ENCODE results near the gene ABO.

Gene ABO

DNA sequence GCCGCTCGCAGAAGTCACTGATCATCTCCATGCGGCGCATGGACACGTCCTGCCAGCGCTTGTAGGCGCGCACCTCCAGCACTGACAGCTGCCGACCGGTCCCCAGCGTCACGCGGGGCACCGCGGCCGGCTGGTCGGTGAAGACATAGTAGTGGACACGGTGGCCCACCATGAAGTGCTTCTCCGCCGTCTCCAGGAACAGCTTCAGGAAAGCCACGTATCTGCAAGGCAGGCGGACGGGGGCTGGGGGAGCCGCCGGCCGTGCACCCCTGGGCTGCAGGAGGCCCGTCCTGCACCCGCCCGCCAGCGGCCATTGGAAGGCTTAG lies 18.9 kb downstream of the ABO start (continued):
- TF ChIP-seq, protein P1, sequence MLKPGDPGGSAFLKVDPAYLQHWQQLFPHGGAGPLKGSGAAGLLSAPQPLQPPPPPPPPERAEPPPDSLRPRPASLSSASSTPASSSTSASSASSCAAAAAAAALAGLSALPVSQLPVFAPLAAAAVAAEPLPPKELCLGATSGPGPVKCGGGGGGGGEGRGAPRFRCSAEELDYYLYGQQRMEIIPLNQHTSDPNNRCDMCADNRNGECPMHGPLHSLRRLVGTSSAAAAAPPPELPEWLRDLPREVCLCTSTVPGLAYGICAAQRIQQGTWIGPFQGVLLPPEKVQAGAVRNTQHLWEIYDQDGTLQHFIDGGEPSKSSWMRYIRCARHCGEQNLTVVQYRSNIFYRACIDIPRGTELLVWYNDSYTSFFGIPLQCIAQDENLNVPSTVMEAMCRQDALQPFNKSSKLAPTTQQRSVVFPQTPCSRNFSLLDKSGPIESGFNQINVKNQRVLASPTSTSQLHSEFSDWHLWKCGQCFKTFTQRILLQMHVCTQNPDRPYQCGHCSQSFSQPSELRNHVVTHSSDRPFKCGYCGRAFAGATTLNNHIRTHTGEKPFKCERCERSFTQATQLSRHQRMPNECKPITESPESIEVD (tag by site-specific recombination; IDR thresholded peaks at IDR 0.05), result no peak
- TF ChIP-seq ZNF768 (tag by site-specific recombination; IDR thresholded peaks at IDR 0.05) (no peak), ZNF280C (tag by site-specific recombination; IDR thresholded peaks at IDR 0.05) (no peak), ZNF214 (tag by site-specific recombination; IDR thresholded peaks at IDR 0.05; ENCODE audit: borderline replicate concordance) (no peak), ZNF169 (tag by site-specific recombination; IDR thresholded peaks at IDR 0.05) (no peak), ZNF184 (tag by site-specific recombination; IDR thresholded peaks at IDR 0.05) (no peak), ZNF777 (tag by site-specific recombination; IDR thresholded peaks at IDR 0.05; ENCODE audit: borderline replicate concordance) (no peak), CTCF (tag by site-specific recombination; IDR thresholded peaks at IDR 0.05) (no peak)
- TF ChIP-seq, protein P2, sequence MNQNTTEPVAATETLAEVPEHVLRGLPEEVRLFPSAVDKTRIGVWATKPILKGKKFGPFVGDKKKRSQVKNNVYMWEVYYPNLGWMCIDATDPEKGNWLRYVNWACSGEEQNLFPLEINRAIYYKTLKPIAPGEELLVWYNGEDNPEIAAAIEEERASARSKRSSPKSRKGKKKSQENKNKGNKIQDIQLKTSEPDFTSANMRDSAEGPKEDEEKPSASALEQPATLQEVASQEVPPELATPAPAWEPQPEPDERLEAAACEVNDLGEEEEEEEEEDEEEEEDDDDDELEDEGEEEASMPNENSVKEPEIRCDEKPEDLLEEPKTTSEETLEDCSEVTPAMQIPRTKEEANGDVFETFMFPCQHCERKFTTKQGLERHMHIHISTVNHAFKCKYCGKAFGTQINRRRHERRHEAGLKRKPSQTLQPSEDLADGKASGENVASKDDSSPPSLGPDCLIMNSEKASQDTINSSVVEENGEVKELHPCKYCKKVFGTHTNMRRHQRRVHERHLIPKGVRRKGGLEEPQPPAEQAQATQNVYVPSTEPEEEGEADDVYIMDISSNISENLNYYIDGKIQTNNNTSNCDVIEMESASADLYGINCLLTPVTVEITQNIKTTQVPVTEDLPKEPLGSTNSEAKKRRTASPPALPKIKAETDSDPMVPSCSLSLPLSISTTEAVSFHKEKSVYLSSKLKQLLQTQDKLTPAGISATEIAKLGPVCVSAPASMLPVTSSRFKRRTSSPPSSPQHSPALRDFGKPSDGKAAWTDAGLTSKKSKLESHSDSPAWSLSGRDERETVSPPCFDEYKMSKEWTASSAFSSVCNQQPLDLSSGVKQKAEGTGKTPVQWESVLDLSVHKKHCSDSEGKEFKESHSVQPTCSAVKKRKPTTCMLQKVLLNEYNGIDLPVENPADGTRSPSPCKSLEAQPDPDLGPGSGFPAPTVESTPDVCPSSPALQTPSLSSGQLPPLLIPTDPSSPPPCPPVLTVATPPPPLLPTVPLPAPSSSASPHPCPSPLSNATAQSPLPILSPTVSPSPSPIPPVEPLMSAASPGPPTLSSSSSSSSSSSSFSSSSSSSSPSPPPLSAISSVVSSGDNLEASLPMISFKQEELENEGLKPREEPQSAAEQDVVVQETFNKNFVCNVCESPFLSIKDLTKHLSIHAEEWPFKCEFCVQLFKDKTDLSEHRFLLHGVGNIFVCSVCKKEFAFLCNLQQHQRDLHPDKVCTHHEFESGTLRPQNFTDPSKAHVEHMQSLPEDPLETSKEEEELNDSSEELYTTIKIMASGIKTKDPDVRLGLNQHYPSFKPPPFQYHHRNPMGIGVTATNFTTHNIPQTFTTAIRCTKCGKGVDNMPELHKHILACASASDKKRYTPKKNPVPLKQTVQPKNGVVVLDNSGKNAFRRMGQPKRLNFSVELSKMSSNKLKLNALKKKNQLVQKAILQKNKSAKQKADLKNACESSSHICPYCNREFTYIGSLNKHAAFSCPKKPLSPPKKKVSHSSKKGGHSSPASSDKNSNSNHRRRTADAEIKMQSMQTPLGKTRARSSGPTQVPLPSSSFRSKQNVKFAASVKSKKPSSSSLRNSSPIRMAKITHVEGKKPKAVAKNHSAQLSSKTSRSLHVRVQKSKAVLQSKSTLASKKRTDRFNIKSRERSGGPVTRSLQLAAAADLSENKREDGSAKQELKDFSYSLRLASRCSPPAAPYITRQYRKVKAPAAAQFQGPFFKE (tag by site-specific recombination; IDR thresholded peaks at IDR 0.05; ENCODE audit: borderline replicate concordance), result no peak

- ChIA-PET POLR2A (no interaction called here), CTCF (interaction anchor here (2.8 kb wide), 1 partner anchor 16 kb away, joined by 7 read pairs; no protein-coding TSS in a partner anchor)
- H3K9me3 ChIP-seq (ENCODE audit: control insufficient read depth, insufficient read depth, low read depth, low read length), result no peaks in the 10 kb centered on the region
- no peaks in the 10 kb centered on the region for H3K36me3 ChIP-seq (ENCODE audit: control insufficient read depth in 2 of 2, insufficient read depth in 1 of 2, low read length in 2 of 2)
- no peaks in the 10 kb centered on the region for H3K4me1 ChIP-seq (ENCODE audit: control insufficient read depth, insufficient read depth, low read length)
- no peak overlapping the region for H3K27ac ChIP-seq (ENCODE audit: extremely low read depth, low read depth, low read length)
- no peak overlapping the region for H3K4me3 ChIP-seq (ENCODE audit: low read depth, low read length)
- TF ChIP-seq ZNF2 (tag by site-specific recombination; IDR thresholded peaks at IDR 0.05) (no peak), HIC1 (tag by site-specific recombination; IDR thresholded peaks at IDR 0.05) (no peak), SP3 (tag by site-specific recombination; IDR thresholded peaks at IDR 0.05) (no peak), ZNF768 (tag by site-specific recombination; IDR thresholded peaks at IDR 0.05) (no peak), ZNF660 (tag by site-specific recombination; IDR thresholded peaks at IDR 0.05) (no peak), ZNF513 (tag by site-specific recombination; IDR thresholded peaks at IDR 0.05) (no peak)
These were observed 19.4 kb downstream of the ABO start for GRCh38 chr9:133255371-133256135.
